IMR-90 (cell line): ENCODE data around the gene AGPAT3. TPM values are rescaled to one million over a fixed set of nuclear protein-coding genes. Genes with fewer than 3 reads are reported as not detected.

Experiments used
- ATAC-seq: fragments of 200-7000 bp; cut with Tn5 transposase; 2 replicates; pipeline ENCODE4 v1.9.1; 2020; ENCODE audit warnings: low read depth, mild to moderate bottlenecking, moderate library complexity
- BruUV-seq: library from RNA; stranded (reverse); fragments of 400-500 nt; replicated peaks from 2 replicates; lab custom pipeline; 2021; lab: Mats Ljungman, UMichigan
- CTCF ChIA-PET: fragments of 300-600 bp; formaldehyde crosslinking; extraction: SDS; loops from one replicate; lab custom pipeline; 2021; ENCODE audit warnings: antibody characterized with exemption; lab: Yijun Ruan, JAX
- POLR2A ChIA-PET: fragments of 300-600 bp; sonication (Branson Sonifier 250); formaldehyde crosslinking; loops from one replicate; lab custom pipeline; 2022; ENCODE audit warnings: antibody characterized with exemption; ENCODE audit not compliant: unreplicated experiment; lab: Charles Lee
- DNase-seq: peaks from one replicate; pipeline ENCODE4 v3.0.0; 2013
- H2AFZ ChIP-seq: replicated peaks from 2 replicates; pipeline ENCODE3; 2013; ENCODE audit warnings: low read length, mild to moderate bottlenecking; ENCODE audit not compliant: poor library complexity
- H2AK5ac ChIP-seq: 2 replicates; pipeline ENCODE4 v1.6.1; 2013; ENCODE audit warnings: low read depth, low read length, inconsistent platforms
- H2AK9ac ChIP-seq: replicated peaks from 2 replicates; pipeline ENCODE3; 2013; ENCODE audit warnings: mild to moderate bottlenecking, low read depth, low read length, moderate library complexity; ENCODE audit not compliant: poor library complexity
- H2BK120ac ChIP-seq: 2 replicates; pipeline ENCODE4 v1.6.1; 2013; ENCODE audit warnings: low read depth, low read length, inconsistent platforms
- H2BK15ac ChIP-seq: 3 replicates; pipeline ENCODE4 v1.6.1; 2013; ENCODE audit warnings: low read depth, low read length, inconsistent platforms
- H2BK20ac ChIP-seq: 2 replicates; pipeline ENCODE4 v1.6.1; 2013; ENCODE audit warnings: low read depth, mild to moderate bottlenecking, inconsistent platforms, low read length, moderate library complexity
- H2BK5ac ChIP-seq: 2 replicates; pipeline ENCODE4 v1.6.1; 2013; ENCODE audit warnings: mild to moderate bottlenecking, low read depth, low read length, inconsistent platforms; ENCODE audit not compliant: poor library complexity, severe bottlenecking
- H3K14ac ChIP-seq: replicated peaks from 2 replicates; pipeline ENCODE4 v1.6.1; 2013; ENCODE audit warnings: low read depth, low read length, inconsistent platforms
- H3K18ac ChIP-seq: 2 replicates; pipeline ENCODE4 v1.6.1; 2013; ENCODE audit warnings: low read depth, low read length, control low read depth
- H3K23ac ChIP-seq: 2 replicates; pipeline ENCODE4 v1.6.1; 2013; ENCODE audit warnings: low read depth, low read length, inconsistent platforms
- H3K27ac ChIP-seq: 2 replicates; pipeline ENCODE4 v1.5.1; 2013; ENCODE audit warnings: mild to moderate bottlenecking, control low read depth, low read length; ENCODE audit not compliant: insufficient read depth
- H3K27me3 ChIP-seq: 2 replicates; pipeline ENCODE4 v1.6.1; 2013; ENCODE audit warnings: low read length; ENCODE audit not compliant: control insufficient read depth, insufficient read depth
- H3K36me3 ChIP-seq: 2 replicates; pipeline ENCODE4 v1.6.1; 2013; ENCODE audit warnings: low read length, mixed read lengths; ENCODE audit not compliant: control insufficient read depth, insufficient read depth
- H3K4ac ChIP-seq: 2 replicates; pipeline ENCODE4 v1.6.1; 2013; ENCODE audit warnings: low read depth, low read length, inconsistent platforms
- H3K4me1 ChIP-seq: 2 replicates; pipeline ENCODE4 v1.6.1; 2013; ENCODE audit warnings: low read length, mixed read lengths; ENCODE audit not compliant: control insufficient read depth, insufficient read depth
- H3K4me2 ChIP-seq: 2 replicates; pipeline ENCODE4 v1.6.1; 2013; ENCODE audit warnings: low read depth, mild to moderate bottlenecking, control low read depth, low read length, moderate library complexity
- H3K4me3 ChIP-seq: 2 replicates; pipeline ENCODE4 v1.5.1; 2013; ENCODE audit warnings: low read depth, mild to moderate bottlenecking, control low read depth, low read length, moderate library complexity; ENCODE audit not compliant: insufficient read depth
- H3K56ac ChIP-seq: 2 replicates; pipeline ENCODE4 v1.6.1; 2013; ENCODE audit warnings: low read length, inconsistent platforms; ENCODE audit not compliant: insufficient read depth; ENCODE audit errors: extremely low read depth
- H3K79me1 ChIP-seq, 2 experiments: 2 replicates each; pipeline ENCODE4 v1.6.1; 2013; ENCODE audit warnings: low read length in 2 of 2, inconsistent platforms in 1 of 2, low read depth in 1 of 2
- H3K9ac ChIP-seq: 2 replicates; pipeline ENCODE4 v1.6.1; 2013; ENCODE audit warnings: low read depth, low read length, control low read depth
- H3K9me1 ChIP-seq: 2 replicates; pipeline ENCODE4 v1.6.1; 2013; ENCODE audit warnings: low read length, inconsistent platforms; ENCODE audit not compliant: insufficient read depth
- H3K9me3 ChIP-seq: 2 replicates; pipeline ENCODE4 v1.6.1; 2013; ENCODE audit warnings: low read length; ENCODE audit not compliant: control insufficient read depth, insufficient read depth
- H4K20me1 ChIP-seq: 2 replicates; pipeline ENCODE4 v1.6.1; 2013; ENCODE audit warnings: low read length, inconsistent platforms; ENCODE audit not compliant: insufficient read depth
- H4K5ac ChIP-seq: 2 replicates; pipeline ENCODE4 v1.6.1; 2013; ENCODE audit warnings: mild to moderate bottlenecking, low read depth, low read length, control low read depth
- H4K8ac ChIP-seq, 2 experiments: 2 replicates each; pipeline ENCODE4 v1.6.1; 2013; ENCODE audit warnings: low read depth in 2 of 2, low read length in 2 of 2, control low read depth in 1 of 2, inconsistent platforms in 1 of 2
- H4K91ac ChIP-seq: 2 replicates; pipeline ENCODE4 v1.6.1; 2013; ENCODE audit warnings: low read depth, low read length, inconsistent platforms; ENCODE audit not compliant: insufficient read depth
- BHLHE40 ChIP-seq: fragments of 150-350 bp; IDR thresholded peaks from 2 replicates; pipeline ENCODE4 v1.6.1; 2016; ENCODE audit warnings: mild to moderate bottlenecking, low read depth, low read length
- FOS ChIP-seq: fragments of 150-350 bp; IDR thresholded peaks from 2 replicates; pipeline ENCODE4 v1.6.1; 2016; ENCODE audit warnings: low read depth, low read length
- MAZ ChIP-seq: IDR thresholded peaks from 2 replicates; pipeline ENCODE4 v1.6.1; 2012; ENCODE audit warnings: low read depth, mild to moderate bottlenecking, low read length, improper control_type of control experiment, moderate library complexity, borderline replicate concordance
- MXI1 ChIP-seq: IDR thresholded peaks from 2 replicates; pipeline ENCODE4 v1.6.1; 2012; ENCODE audit warnings: low read depth, mild to moderate bottlenecking, low read length, moderate library complexity, borderline replicate concordance
- NFE2L2 ChIP-seq: fragments of 150-350 bp; IDR thresholded peaks from 2 replicates; pipeline ENCODE4 v1.6.1; 2016; ENCODE audit warnings: low read depth, mild to moderate bottlenecking, low read length
- POLR2A ChIP-seq: IDR thresholded peaks from 2 replicates; pipeline ENCODE4 v1.6.1; 2012; ENCODE audit warnings: mild to moderate bottlenecking, low read depth, low read length
- RAD21 ChIP-seq: IDR thresholded peaks from 2 replicates; pipeline ENCODE4 v1.6.1; 2012; ENCODE audit warnings: low read length, improper control_type of control experiment
- SMC3 ChIP-seq: fragments of 150-350 bp; IDR thresholded peaks from 2 replicates; pipeline ENCODE4 v1.6.1; 2016; ENCODE audit warnings: low read depth, mild to moderate bottlenecking, antibody characterized with exemption, low read length, moderate library complexity
- WGBS, 2 experiments: methylation state at CpG; one replicate each; pipeline versions ENCODE4 v1.1.5 to v1.1.7; 2013; ENCODE audit warnings: missing lambda C conversion rate in 2 of 2; ENCODE audit not compliant: insufficient read length in 1 of 2; ENCODE audit errors: extremely low coverage in 2 of 2; 5-methylcytosine and 5-hydroxymethylcytosine counted together
- dilution Hi-C: fragments of 300-500 bp; cut with HindIII; formaldehyde crosslinking; loops from one replicate; pipeline ENCODE4 v1.14.3; 2018; ENCODE audit warnings: low sequenced_read_pairs; ENCODE audit not compliant: unreplicated experiment
- in situ Hi-C: fragments of 300-500 bp; cut with MboI; formaldehyde crosslinking; loops from 3 replicates; pipeline ENCODE4 v1.14.3; 2019; ENCODE audit warnings: low sequenced_read_pairs, inconsistent platforms, mixed read lengths
- intact Hi-C: fragments of 100-400 bp; cut with micrococcal nuclease; formaldehyde crosslinking; loops from 2 replicates; pipeline ENCODE4 v1.10.0; 2022
- polyA plus RNA-seq, 3 experiments: library from polyadenylated mRNA; depleted of rRNA; stranded (reverse); fragments of >200 nt; gene quantifications; 2 replicates each; pipeline ENCODE4 v1.2.3, GENCODE V29; 2012; ENCODE audit warnings: low replicate concordance in 1 of 3
- total RNA-seq: library from RNA; depleted of rRNA; stranded (reverse); fragments of >200 nt; gene quantifications from 2 replicates; pipeline ENCODE4 v1.2.3, GENCODE V29; 2012
- TF ChIP-seq, protein P1 (sequence below): conservative IDR thresholded peaks from 2 replicates; pipeline ENCODE4 v1.5.1; 2012; ENCODE audit warnings: mild to moderate bottlenecking, low read depth, low read length, improper control_type of control experiment
- TF ChIP-seq, protein P2 (sequence below): fragments of 150-350 bp; IDR thresholded peaks from 2 replicates; pipeline ENCODE4 v1.6.1; 2017; ENCODE audit warnings: mild to moderate bottlenecking, antibody characterized with exemption, low read length, low read depth
- TF ChIP-seq, protein P3 (sequence below): fragments of 150-350 bp; IDR thresholded peaks from 2 replicates; pipeline ENCODE4 v1.6.1; 2016; ENCODE audit warnings: low read depth, mild to moderate bottlenecking, low read length, moderate library complexity, borderline replicate concordance

The AGPAT3 gene
- total and polyA plus RNA-seq, 2 of the 4 experiments (the other 2 are of a cell fraction) = 27.1 to 38.7 TPM

DNA sequence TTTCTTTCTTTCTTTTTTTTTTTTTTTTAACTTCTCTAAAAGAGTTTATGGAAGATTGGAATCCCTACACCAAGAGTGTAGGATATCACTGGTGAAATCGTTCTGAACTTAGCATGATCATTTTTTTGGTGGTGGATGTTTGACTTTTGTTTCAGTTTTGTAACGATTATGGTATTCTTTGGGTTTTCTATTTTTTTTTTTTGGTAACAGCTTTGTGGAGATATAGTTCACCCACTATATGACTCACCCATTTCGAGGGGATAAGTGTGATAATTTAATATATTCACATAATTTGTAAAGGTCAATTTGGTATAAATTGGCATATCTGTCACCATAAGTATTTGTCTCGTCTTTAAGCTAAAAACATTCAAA lies 29.2 kb downstream of the AGPAT3 start:
- Histone ChIP-seq H2BK120ac (no peak overlapping the region), H3K18ac (no peak overlapping the region), H4K20me1 (peaks cover 36% of the 10 kb centered on the region), H3K4me1 (peaks cover 2% of the 10 kb centered on the region; the same call in 1 of the 2 replicates), H4K5ac (no peak overlapping the region), H3K36me3 (peaks cover 5% of the 10 kb centered on the region), H3K9ac (no peak overlapping the region), H2AFZ (no peak overlapping the region), H3K9me3 (no peaks in the 10 kb centered on the region), H4K91ac (no peak overlapping the region), H3K79me1 (peaks cover 29 to 54% of the 10 kb centered on the region in 2 experiments), H3K27me3 (no peaks in the 10 kb centered on the region), H2BK5ac (no peak overlapping the region), H3K4me2 (no peak overlapping the region), H2BK15ac (no peak overlapping the region), H3K4ac (no peak overlapping the region), H4K8ac (no peak overlapping the region), H3K27ac (no peak overlapping the region), H3K23ac (no peak overlapping the region), H3K56ac (no peak overlapping the region), H3K9me1 (peaks cover 9% of the 10 kb centered on the region), H3K4me3 (no peak overlapping the region), H3K14ac (no peak overlapping the region), H2AK9ac (no peak overlapping the region), H2AK5ac (no peak overlapping the region), H2BK20ac (no peak overlapping the region)
- ATAC-seq (no peak), DNase-seq (no peak)
- in situ Hi-C loops (no loop called here), dilution Hi-C loops (no loop called here), intact Hi-C loops (no loop called here)
- no TSS peak for BruUV-seq
- TF ChIP-seq NFE2L2 (no peak), RAD21 (no peak), MXI1 (no peak), MAZ (no peak), POLR2A (no peak), FOS (no peak), SMC3 (no peak), BHLHE40 (no peak)
- TF ChIP-seq, protein P1, sequence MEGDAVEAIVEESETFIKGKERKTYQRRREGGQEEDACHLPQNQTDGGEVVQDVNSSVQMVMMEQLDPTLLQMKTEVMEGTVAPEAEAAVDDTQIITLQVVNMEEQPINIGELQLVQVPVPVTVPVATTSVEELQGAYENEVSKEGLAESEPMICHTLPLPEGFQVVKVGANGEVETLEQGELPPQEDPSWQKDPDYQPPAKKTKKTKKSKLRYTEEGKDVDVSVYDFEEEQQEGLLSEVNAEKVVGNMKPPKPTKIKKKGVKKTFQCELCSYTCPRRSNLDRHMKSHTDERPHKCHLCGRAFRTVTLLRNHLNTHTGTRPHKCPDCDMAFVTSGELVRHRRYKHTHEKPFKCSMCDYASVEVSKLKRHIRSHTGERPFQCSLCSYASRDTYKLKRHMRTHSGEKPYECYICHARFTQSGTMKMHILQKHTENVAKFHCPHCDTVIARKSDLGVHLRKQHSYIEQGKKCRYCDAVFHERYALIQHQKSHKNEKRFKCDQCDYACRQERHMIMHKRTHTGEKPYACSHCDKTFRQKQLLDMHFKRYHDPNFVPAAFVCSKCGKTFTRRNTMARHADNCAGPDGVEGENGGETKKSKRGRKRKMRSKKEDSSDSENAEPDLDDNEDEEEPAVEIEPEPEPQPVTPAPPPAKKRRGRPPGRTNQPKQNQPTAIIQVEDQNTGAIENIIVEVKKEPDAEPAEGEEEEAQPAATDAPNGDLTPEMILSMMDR = no peak
- TF ChIP-seq, protein P2, sequence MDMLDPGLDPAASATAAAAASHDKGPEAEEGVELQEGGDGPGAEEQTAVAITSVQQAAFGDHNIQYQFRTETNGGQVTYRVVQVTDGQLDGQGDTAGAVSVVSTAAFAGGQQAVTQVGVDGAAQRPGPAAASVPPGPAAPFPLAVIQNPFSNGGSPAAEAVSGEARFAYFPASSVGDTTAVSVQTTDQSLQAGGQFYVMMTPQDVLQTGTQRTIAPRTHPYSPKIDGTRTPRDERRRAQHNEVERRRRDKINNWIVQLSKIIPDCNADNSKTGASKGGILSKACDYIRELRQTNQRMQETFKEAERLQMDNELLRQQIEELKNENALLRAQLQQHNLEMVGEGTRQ = no peak
- TF ChIP-seq, protein P3, sequence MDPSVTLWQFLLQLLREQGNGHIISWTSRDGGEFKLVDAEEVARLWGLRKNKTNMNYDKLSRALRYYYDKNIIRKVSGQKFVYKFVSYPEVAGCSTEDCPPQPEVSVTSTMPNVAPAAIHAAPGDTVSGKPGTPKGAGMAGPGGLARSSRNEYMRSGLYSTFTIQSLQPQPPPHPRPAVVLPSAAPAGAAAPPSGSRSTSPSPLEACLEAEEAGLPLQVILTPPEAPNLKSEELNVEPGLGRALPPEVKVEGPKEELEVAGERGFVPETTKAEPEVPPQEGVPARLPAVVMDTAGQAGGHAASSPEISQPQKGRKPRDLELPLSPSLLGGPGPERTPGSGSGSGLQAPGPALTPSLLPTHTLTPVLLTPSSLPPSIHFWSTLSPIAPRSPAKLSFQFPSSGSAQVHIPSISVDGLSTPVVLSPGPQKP = no peak
- ChIA-PET POLR2A (no interaction called here), CTCF (no interaction called here)
- no CpG with 5 or more reads among the region's 4 CpGs for WGBS, 2 experiments
